Measurements from ENCODE around the gene VEGFB. TPM values are rescaled to one million over a fixed set of nuclear protein-coding genes. Genes with fewer than 3 reads are reported as not detected.

Gene VEGFB
- total RNA-seq (ENCODE audit: low replicate concordance): 2.3 and 6.8 TPM in 2 replicates

- Mint-ChIP-seq H3K27me3 (ENCODE audit: insufficient read depth, low read depth) (peaks cover 16% of the 10 kb centered on the region), H3K27ac (no peak within 1 kb of the TSS), H3K9me3 (no peaks in the 10 kb centered on the region), H3K36me3 (no peaks in the 10 kb centered on the region), H3K4me1 (peaks cover 23% of the 10 kb centered on the region), H3K4me3 (peak within 1 kb of the TSS; percentile 92)
- peaks cover 8% of the 10 kb centered on the region for H3K4me1 ChIP-seq
- H3K9me3 ChIP-seq (ENCODE audit: low read depth): no peaks in the 10 kb centered on the region
- H3K27me3 ChIP-seq: peaks cover 47% of the 10 kb centered on the region
- H3K4me3 ChIP-seq: peak within 1 kb of the TSS; percentile 84
- no peak within 1 kb of the TSS for H3K27ac ChIP-seq
- H3K9ac ChIP-seq: no peak within 1 kb of the TSS
- no peak for TF ChIP-seq EZH2 (IDR thresholded peaks at IDR 0.05)
- peak; percentile 5 for TF ChIP-seq EZH2phosphoT487 (IDR thresholded peaks at IDR 0.05)
- TF ChIP-seq CTCF (IDR thresholded peaks at IDR 0.05): no peak
- H3K79me2 ChIP-seq (ENCODE audit: low read depth): no peaks in the 10 kb centered on the region
- DNase-seq (ENCODE audit: low spot score): peak; percentile 74
- H2AFZ ChIP-seq (replicated peaks): peak within 1 kb of the TSS; percentile 85
- H3K36me3 ChIP-seq: no peaks in the 10 kb centered on the region
- peaks cover 44% of the 10 kb centered on the region for H3F3A ChIP-seq (ENCODE audit: low read depth)
- peaks cover 3% of the 10 kb centered on the region for H4K20me1 ChIP-seq (ENCODE audit: low read depth)
- peak within 1 kb of the TSS; percentile 94 for H3K4me2 ChIP-seq
Observed at GRCh38 chr11:64233913-64234586, at the start of gene VEGFB. VEGFB (plus strand) TSS chr11:64234584; CDS start chr11:64234834, 250 bp downstream.

- H3K9me3 ChIP-seq (ENCODE audit: low read depth): no peaks in the 10 kb centered on the region
- Mint-ChIP-seq H3K27me3 (ENCODE audit: insufficient read depth, low read depth) (peaks cover 11% of the 10 kb centered on the region), H3K27ac (peak overlapping the region; percentile 98), H3K4me1 (peaks cover 42% of the 10 kb centered on the region), H3K9me3 (peaks cover 3% of the 10 kb centered on the region), H3K4me3 (peak overlapping the region; percentile 99), H3K36me3 (peaks cover 9% of the 10 kb centered on the region)
- H3K4me2 ChIP-seq: peak overlapping the region; percentile 86
- peak; percentile 15 for TF ChIP-seq CTCF (IDR thresholded peaks at IDR 0.05)
- TF ChIP-seq EZH2phosphoT487 (IDR thresholded peaks at IDR 0.05): no peak
- H3K27me3 ChIP-seq: no peaks in the 10 kb centered on the region
- H4K20me1 ChIP-seq (ENCODE audit: low read depth): peaks cover 19% of the 10 kb centered on the region
- H3K36me3 ChIP-seq: no peaks in the 10 kb centered on the region
- no peak overlapping the region for H2AFZ ChIP-seq (replicated peaks)
- peaks cover 33% of the 10 kb centered on the region for H3F3A ChIP-seq (ENCODE audit: low read depth)
- H3K4me3 ChIP-seq: peak overlapping the region; percentile 62
- H3K27ac ChIP-seq: peak overlapping the region; percentile 84
- peaks cover 29% of the 10 kb centered on the region for H3K79me2 ChIP-seq (ENCODE audit: low read depth)
- peaks cover 9% of the 10 kb centered on the region for H3K4me1 ChIP-seq
- DNase-seq (ENCODE audit: low spot score): no peak
- peak overlapping the region; percentile 63 for H3K9ac ChIP-seq
Observed at GRCh38 chr11:64185175-64185692, 49.1 kb upstream of the VEGFB start.

- peak within 1 kb of the TSS; percentile 86 for H3K4me2 ChIP-seq
- H3K9me3 Mint-ChIP-seq: peaks cover 3% of the 10 kb centered on the region
- peaks cover 42% of the 10 kb centered on the region for H3K4me1 Mint-ChIP-seq
- peak within 1 kb of the TSS; percentile 63 for H3K9ac ChIP-seq
- H3K27me3 ChIP-seq: no peaks in the 10 kb centered on the region
- H3K36me3 Mint-ChIP-seq: peaks cover 12% of the 10 kb centered on the region
- no peaks in the 10 kb centered on the region for H3K9me3 ChIP-seq (ENCODE audit: low read depth)
- peak within 1 kb of the TSS; percentile 99 for H3K4me3 Mint-ChIP-seq
- peaks cover 33% of the 10 kb centered on the region for H3F3A ChIP-seq (ENCODE audit: low read depth)
- H3K27me3 Mint-ChIP-seq (ENCODE audit: insufficient read depth, low read depth): peaks cover 11% of the 10 kb centered on the region
- peak; percentile 100 for DNase-seq (ENCODE audit: low spot score)
- peak within 1 kb of the TSS; percentile 84 for H3K27ac ChIP-seq
- H3K79me2 ChIP-seq (ENCODE audit: low read depth): peaks cover 29% of the 10 kb centered on the region
- peaks cover 16% of the 10 kb centered on the region for H4K20me1 ChIP-seq (ENCODE audit: low read depth)
- peaks cover 9% of the 10 kb centered on the region for H3K4me1 ChIP-seq
- TF ChIP-seq CTCF (IDR thresholded peaks at IDR 0.05) (peak; percentile 51), EZH2phosphoT487 (IDR thresholded peaks at IDR 0.05) (no peak)
- H3K36me3 ChIP-seq: no peaks in the 10 kb centered on the region
- H2AFZ ChIP-seq (replicated peaks): no peak within 1 kb of the TSS
- H3K27ac Mint-ChIP-seq: peak within 1 kb of the TSS; percentile 98
- H3K4me3 ChIP-seq: peak within 1 kb of the TSS; percentile 62
Observed at GRCh38 chr11:64185693-64186491, 48.5 kb upstream of the VEGFB start, which contains the start of gene STIP1. STIP1 (plus strand) TSS chr11:64186171; CDS start chr11:64186262, 91 bp downstream.
